Left cardiac atrium (tissue), 4 donors: ENCODE measurements around the gene SEC22C. TPM values are rescaled to one million over a fixed set of nuclear protein-coding genes. Genes with fewer than 3 reads are reported as not detected.
"Not testable (repeated sequence)": the region's sequence is repeated elsewhere in the genome, so short reads cannot be mapped to it uniquely, and the experiment has no call there.

Experiments used
- ATAC-seq, 2 donors: fragments of 200-7000 bp; cut with Tn5 transposase; one replicate each; pipeline ENCODE4 v1.9.1; 2020; ENCODE audit warnings: mild to moderate bottlenecking in 2 of 2, moderate library complexity in 2 of 2
- DNase-seq: peaks from one replicate; pipeline ENCODE4 v3.0.0-alpha.2; 2020
- intact Hi-C, 2 donors: fragments of 100-400 bp; cut with DNase I; formaldehyde crosslinking; loops; one replicate each; pipeline versions ENCODE4 v1.14.1 to v1.15.1; 2022 to 2023
- total RNA-seq, 2 donors: library from RNA; stranded (reverse); fragmentation: NEBNext Ultra II Directional; extraction: Animal tissue kit (Norgen Biotek cat#: 25700); gene quantifications; one replicate each; pipeline ENCODE4 v1.2.1, GENCODE V29; 2021
- donor health status: DM: no; HTN: yes; CAD: no.
- donor health status: DM: no; HTN: yes; CAD: no; lungs with severe emphysema.
- donor health status: DM: yes; HTN: yes; CAD: no.
- donor health status: Dilated cardiomyopathy.

Gene SEC22C
- total RNA-seq, 2 donors from 2014 or later, result 24.4 to 29.8 TPM

DNA sequence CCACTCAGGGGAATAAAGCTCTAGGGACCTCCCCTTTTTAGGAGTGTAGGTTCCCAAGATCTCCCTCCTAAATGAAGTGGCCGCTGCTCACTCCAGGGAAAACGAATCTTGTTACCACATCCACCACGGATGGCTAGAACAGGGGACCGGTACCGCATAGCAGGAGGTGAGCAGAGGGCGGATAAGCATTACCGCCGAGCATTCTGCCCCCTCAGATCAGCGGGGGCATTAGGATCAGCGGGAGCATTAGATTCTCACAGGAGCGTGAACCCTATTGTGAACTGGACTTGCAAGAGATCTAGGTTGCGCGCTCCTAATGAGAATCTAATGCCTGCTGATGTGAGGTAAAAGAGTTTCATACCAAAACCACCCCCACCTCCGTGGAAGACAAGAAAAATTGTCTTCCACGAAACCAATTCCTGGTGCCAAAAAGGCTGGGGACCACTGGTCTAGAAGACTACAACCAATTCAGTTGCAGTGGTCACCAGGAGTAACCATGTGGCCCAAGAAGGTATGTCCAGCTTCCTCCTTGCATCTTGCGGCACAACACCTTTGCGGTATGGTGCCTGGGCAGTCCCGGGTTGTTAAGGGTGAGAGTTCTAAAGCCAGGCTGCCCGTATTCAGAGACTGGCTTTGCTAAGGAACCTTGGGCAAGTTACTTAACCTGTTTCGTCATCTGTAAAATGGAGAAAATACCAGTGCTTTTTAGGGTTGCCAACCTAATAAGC is 7.8 kb upstream of the SEC22C start:
- DNase-seq (no peak), ATAC-seq (no peak)
- intact Hi-C loops, result loop anchor here in 1 of 2 donors (10.0 kb wide), 1 partner anchor 165 kb away; no protein-coding TSS in a partner anchor

DNA sequence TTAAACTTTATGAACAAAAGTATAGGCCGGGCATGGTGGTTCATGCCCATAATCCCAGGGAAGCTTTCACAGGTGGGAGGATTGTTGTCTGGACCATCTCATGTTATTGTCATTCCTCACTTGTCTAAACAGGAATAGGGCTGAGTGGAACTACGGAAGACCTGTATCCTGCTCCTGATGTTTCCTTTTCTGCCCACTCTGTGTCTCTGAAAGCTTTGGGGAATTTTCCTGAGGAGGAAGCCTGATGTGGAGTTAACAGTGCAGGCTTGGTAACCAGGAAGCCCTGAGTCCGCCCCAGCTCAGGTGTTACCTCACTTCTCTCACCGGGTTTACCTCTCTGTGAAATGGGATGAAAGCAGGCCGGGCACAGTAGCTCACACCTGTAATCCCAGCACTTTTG is 6.9 kb upstream of the SEC22C start:
- DNase-seq (no peak), ATAC-seq (no peak)
- intact Hi-C loops, result loop anchor here in 1 of 2 donors (10.0 kb wide), 1 partner anchor 166 kb away; no protein-coding TSS in a partner anchor

DNA sequence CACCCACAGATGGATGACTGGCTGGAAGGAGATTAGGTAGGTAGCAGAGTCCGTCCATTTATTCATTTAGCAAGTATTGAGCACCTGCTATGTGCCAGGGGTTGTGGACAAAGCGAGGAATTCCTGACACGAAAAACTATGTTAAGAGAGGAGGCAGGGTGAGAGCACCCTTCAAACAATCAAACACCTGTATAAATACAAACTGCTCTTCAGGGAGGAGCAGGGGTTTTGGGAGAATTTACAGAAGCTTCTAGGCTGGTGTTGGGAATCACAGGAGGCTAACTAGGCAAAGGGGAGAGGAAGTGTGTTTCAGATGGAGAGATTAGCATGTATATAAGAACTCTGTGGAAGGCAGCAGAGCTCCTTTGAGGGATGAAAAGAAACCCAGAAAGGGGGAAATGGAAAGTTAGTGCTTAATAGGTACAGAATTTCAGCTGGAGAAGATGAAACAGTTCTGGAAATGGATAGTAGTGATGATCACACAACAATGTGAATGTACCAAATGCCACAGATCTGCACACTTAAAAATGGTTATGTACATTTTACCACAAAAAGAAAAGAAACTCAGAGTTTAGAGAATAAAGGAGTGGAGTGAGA is 805 bp upstream of the SEC22C start:
- ATAC-seq (no peak), DNase-seq (no peak)
- intact Hi-C loops, result loop anchor here in 1 of 2 donors (10.0 kb wide), 1 partner anchor 172 kb away; no protein-coding TSS in a partner anchor

DNA sequence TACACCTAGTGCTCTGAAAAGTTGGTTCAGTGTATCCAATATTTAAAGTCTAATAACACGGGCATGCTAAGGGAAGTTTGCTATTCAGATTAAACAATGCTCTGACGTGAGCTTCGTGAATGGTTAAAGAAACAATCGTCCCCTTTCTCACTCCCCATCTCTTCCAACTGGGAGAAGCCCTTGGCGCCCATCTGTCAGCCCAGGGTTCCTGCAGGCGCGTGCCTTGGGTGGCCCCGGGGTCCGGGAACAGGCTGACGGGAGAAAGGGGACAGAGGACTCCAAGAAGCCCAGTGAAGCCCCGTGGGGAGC is 413 bp downstream of the SEC22C start:
- DNase-seq (no peak), ATAC-seq (no peak)
- intact Hi-C loops, result loop anchor here in 1 of 2 donors (10.0 kb wide), 1 partner anchor 173 kb away; no protein-coding TSS in a partner anchor

DNA sequence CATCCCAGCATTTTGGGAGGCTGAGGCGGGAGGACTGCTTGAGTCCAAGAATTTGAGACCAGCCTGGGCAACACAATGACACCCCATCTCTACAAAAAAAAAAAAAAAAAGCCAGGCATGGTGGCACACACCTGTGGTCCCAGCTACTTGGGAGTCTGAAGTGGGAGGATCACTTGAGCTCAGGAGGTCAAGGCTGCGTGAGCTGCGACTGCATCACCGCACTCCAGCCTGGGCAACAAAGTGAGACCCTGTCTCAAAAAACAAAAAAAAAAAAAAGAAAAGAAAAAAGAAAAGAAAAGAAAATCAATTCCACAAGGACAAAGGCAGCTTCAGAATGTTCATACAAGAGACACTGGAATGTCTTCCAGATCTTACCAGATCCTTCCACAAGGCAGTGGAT is 2.4 kb downstream of the SEC22C start:
- DNase-seq, ATAC-seq, intact Hi-C loops: not testable (repeated sequence)

DNA sequence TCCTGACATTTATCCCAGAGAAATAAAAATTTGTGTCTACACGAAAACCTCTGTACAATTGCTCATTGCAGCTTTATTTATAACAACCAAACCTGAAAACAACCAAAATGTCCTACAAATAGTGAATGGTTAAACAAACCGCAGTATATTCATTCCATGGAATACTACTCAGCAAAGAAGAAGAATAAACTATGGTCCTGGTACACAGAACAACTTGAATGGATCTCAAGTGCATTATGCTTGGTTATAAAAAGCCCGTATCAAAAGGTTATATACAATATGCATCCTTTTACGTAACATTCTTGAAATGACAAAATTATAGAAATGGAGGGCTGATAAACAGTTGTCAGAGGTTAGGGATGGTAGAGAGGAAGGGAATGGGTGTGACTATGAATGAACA is 3.7 kb downstream of the SEC22C start:
- intact Hi-C loops, result no loop called here
- no peak for ATAC-seq
- DNase-seq, result no peak

DNA sequence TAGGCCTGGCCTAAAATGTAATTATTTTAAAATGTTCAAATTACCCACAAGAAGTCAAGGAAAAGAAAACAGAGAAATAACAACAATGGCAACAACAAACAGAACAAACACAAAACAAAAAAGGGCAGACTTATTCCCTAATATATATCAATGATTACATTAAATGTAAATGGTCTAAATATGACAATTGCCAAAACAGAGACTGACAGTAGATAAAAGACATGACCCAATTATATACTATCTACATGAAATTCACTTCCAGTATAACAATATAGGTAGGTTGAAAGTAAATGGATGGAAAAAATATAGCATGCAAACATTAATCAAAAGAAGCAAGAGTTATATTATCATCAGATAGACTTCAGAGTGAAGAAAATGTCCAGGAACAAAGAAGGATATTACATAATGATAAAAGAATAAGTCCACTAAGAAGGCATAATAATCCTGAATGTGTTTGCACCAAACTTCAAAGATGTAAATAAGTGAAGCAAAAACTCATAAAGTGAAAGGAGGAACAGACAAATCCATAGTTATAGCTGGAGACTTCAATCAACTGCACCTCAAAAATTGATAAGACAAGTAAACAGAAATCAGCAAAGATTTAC is 6.5 kb downstream of the SEC22C start:
- no peak for ATAC-seq
- intact Hi-C loops, result no loop called here
- DNase-seq, result no peak

DNA sequence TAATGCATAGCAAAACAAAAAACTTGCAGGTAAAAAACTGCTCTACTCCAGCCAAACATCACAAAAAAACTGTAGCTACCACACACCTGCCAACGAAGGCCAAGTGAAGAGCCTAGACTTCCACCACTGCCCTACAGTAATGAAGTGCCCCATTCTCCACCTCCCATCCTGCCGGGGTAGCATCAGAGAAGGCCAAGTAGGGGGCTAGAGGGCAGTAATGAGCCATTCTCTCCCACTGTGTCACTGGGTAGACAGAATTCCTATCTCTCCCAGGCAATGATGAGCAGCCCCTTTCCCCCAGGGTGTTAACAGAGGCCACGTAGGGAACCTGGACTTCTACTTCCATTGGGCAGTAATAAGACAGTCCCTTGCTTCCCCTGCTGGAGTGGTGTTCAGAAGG is 9.5 kb downstream of the SEC22C start:
- no peak for DNase-seq
- intact Hi-C loops, result loop anchor here in 1 of 2 donors (2.0 kb wide), 1 partner anchor 173 kb away; no protein-coding TSS in a partner anchor
- ATAC-seq, result peak in 1 of 2 donors; percentile 82

DNA sequence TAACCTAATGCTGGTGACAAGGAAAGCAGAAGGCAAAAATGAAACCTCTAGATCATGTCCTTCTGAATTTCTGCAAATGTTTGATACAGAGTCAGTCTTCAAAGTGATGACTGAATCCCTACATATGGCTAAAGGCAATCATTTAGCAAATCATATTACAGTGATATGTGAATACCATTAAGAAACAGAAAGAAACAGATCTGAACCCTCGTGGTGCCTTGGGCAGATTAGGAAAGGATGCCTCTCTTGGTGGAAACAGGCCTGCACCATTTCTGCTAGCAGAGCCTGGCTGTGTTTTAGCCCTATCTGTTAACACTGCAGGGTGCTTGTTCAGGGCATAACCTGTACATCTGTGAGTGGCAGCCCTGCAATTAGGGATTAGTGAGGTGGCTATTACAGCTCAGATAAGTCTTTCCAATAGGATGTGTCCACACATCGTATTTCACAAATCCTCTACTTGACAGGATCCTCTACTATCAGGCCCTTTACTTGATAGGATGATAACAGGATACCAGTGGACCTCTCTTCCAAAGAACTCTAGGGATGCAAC is 12.1 kb downstream of the SEC22C start:
- no peak for DNase-seq
- intact Hi-C loops, result no loop called here
- ATAC-seq, result peak in 1 of 2 donors; percentile 23

DNA sequence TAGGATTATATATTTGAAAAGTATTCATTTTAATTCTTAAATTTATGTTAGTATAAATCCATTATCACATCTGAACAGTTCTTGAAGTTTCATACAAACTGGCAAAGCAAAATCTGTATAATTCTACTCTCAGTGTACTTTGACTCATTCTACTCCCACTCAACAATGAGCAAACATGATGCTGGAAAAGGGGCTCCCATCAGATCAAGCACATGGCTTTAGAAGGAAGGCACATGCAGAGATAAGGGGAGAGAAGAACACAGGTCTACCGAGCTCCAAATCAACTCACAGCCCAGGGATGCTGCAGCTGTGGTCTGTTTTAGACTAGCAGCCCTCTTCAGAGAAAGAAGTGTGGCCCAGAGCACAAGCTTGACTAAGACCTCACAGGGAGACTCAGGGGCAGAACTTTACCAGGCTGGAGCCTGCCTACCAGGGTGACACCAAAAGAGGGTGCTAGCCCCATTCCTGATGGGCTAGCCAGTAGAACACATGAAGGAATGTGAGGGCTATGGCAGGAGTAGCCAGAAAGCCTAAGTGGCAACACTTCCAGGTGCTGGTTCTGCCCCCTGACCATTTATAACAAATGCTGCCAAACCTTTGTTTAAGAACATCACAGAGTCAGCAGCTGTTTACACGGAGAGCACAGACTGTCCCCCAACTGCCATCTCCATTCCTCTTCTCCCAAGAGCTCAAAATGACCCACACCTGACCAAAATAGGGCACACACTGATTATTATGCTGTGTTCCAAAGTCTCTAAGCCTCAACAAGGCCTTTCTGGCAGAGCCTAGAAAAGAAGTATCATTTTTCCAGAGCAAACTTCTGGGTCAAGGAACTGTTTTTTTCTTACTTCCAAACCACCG is 19.5 kb downstream of the SEC22C start:
- intact Hi-C loops, result no loop called here
- DNase-seq (no peak), ATAC-seq (no peak)

DNA sequence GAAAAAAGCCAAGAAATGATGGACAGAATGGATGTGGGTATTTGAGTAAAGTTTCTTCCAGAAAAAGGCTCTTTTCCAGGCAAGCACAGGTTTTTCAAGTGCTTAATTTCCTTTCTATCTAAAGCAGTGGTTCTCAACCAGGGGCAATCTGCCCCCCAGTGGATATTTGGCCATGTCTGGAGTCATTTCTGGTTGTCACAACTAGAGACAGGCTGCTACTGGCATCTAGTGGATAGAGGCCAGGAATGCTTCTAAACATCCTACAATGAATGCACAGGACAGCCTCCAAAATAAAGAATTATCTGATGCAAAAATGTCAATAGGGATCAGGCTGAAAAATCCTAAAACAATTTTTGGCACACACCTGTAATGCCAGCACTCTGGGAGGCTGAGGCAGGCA is 23.9 kb downstream of the SEC22C start:
- intact Hi-C loops, result no loop called here
- no peak for DNase-seq
- ATAC-seq, result no peak

DNA sequence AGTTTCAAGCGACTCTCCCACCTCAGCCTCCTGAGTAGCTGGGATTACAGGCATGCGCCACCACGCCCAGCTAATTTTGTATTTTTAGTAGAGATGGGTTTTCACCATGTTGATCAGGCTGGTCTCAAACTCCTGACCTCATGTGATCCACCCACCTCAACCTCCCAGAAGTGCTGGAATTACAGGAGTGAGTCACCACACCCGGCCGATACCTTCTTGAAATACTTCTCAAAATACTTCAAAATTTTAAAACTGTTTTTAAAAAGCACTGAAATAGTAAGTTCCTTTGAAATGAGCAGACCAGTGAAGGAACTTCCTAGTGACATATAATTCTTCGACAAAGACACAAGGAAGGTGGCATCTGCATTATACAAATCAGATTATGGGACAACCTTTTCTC is 24.9 kb downstream of the SEC22C start:
- ATAC-seq, intact Hi-C loops, DNase-seq: not testable (repeated sequence)

DNA sequence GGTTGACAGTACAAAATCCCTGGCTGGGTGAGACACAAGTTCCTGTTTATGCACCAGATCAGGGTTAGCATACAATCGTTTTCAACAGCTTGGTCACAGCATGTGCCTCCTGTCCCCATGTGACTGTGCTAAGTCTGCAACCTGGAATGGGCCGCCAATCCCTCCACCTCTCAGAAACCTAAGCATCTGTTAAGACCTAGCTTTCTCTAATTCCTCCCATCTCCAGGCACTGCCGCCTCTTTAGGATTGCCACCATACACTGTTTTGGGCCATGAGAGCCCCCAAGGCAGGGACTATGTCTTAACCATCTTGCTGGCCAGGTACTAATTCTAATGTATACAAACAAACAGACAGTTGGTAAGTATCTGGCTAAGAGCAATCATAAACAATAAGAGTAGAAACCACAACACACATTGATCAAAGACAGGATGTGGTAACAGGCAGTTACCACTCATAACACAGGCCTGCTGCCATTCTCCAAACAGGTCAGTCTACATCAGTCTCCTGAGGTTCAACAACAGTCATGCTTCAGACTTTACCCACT is 25.6 kb downstream of the SEC22C start:
- peak in 1 of 2 donors; percentile 55 for ATAC-seq
- DNase-seq, result no peak
- intact Hi-C loops, result no loop called here

DNA sequence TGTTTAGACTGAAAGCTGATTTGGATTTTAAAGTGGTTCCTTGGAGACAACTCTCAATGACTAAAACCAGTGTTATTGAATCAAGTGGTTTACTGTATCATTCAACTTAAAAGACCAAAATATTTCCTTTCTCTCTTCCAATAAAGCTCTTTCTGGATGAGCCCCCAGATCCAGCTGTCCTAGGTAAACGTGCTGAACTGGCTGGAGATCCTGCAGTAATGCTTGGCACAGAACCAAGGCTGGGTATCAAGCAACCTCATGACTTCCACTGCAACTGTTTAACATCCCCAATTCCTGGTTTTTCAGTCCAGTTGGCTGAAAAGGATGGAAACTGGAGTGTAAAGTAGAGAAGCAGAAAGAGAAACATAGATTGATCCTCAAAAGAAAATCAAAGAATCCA is 28.9 kb downstream of the SEC22C start:
- intact Hi-C loops, result no loop called here
- no peak for DNase-seq
- ATAC-seq, result no peak

DNA sequence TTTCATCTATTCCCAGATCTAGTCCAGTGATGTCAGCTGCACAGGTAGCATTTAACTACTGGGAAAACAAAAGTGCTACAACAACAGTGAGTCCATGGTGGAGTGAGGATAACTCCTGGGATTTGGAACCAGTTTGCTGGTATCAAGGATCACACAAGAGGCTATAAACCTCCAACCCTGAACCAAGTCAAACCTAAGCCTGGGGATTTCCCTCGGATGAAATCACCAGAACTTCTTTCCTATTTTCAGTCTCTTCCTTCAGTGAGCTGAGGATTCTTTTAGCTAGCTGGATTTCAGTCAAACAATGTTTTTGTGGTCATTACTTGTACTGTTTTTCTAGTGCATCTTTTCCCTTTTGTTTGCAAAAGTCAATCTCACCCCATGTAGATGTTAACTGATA is 31.5 kb downstream of the SEC22C start:
- intact Hi-C loops, result no loop called here
- DNase-seq, result no peak
- no peak for ATAC-seq

DNA sequence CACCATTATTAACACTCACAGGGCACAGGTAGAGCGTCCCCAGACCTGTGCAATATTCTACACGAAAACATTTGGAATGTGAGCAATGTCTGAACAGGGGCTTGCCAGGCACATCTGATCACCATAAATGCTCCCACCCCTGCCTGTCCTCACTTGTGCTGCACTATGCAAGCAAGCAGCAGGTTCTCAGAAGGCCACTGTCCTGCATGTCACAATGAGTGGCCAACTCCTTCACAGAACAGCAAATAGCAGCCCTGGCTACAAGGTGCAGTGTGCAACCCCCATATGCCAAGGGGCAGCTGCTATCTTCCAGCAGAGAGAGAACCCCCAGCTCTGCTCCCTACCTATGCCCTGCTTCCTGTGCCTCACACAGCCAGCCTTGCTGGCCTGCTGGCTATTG is 32.6 kb downstream of the SEC22C start:
- ATAC-seq (no peak), DNase-seq (no peak)
- intact Hi-C loops, result loop anchor here (5.0 to 10.0 kb wide), 2 partner anchors 302 to 314 kb away; no protein-coding TSS in a partner anchor

DNA sequence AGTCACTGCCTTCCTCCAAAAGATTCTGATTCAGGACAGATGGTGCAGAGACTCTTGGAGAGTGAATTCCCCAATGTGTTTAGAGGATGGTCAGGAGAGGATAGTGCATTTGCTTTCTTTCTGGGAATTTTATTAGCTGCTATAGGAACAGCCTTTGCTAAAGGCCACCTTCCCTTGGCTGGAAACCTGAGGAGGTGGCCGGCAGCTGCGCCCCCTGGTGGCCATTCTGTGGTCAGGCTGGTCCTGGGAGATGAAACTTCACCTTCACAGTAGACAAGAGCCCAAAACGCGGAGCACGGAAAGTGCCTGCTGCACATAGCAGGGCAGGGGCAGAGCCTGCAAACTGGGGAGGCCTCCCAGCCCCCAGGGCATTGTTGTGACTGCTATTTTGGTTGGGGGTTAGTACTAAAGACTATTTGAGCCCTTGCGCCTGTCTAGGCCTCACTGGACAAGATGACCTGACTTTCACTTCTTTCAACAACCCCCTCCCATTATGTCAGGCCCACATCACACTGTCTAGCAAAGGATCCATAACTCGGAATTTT is 34.3 kb downstream of the SEC22C start:
- DNase-seq (peak; percentile 69), ATAC-seq (peak; percentile 57 to 65)
- intact Hi-C loops, result loop anchor here (5.0 to 10.0 kb wide), 2 partner anchors 300 to 313 kb away; no protein-coding TSS in a partner anchor

DNA sequence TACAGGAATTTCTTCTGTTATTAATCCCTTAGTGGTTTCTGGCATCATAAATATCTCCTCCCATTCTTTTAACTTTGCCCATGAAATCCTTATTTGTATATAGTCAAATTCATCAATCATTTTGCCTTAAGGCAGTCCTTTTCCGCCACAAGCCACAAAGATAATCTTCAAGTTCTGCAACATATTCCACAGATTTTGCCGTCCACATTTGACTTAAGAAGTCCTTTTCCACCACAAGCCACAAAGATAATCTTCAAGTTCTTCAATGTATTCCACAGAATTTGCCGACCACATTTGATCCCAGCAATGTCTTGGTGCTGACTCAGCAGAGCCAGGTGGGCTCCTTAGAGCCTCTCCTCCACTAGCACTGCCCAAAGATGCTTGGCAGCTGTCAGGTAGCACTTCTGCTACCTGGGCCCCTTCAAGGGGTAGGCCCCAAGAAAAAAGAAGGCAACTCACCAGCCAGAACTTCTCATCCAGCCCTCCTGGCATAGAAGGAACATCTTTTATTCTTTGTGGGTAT is 35.0 kb downstream of the SEC22C start:
- ATAC-seq (no peak), DNase-seq (no peak)
- intact Hi-C loops, result loop anchor here (5.0 to 10.0 kb wide), 2 partner anchors 299 to 312 kb away; no protein-coding TSS in a partner anchor
